GM18508 (cell line): ENCODE results near the gene PLA2G1B.
"Not testable (repeated sequence)": the region's sequence is repeated elsewhere in the genome, so short reads cannot be mapped to it uniquely, and the experiment has no call there.

Source experiments
- ATAC-seq: cut with Tn5 transposase; IDR thresholded peaks from one replicate; pipeline ENCODE4 v1.9.1; 2021; ENCODE audit warnings: moderate number of reproducible peaks; ENCODE audit not compliant: insufficient read depth, unreplicated experiment

The PLA2G1B gene

DNA sequence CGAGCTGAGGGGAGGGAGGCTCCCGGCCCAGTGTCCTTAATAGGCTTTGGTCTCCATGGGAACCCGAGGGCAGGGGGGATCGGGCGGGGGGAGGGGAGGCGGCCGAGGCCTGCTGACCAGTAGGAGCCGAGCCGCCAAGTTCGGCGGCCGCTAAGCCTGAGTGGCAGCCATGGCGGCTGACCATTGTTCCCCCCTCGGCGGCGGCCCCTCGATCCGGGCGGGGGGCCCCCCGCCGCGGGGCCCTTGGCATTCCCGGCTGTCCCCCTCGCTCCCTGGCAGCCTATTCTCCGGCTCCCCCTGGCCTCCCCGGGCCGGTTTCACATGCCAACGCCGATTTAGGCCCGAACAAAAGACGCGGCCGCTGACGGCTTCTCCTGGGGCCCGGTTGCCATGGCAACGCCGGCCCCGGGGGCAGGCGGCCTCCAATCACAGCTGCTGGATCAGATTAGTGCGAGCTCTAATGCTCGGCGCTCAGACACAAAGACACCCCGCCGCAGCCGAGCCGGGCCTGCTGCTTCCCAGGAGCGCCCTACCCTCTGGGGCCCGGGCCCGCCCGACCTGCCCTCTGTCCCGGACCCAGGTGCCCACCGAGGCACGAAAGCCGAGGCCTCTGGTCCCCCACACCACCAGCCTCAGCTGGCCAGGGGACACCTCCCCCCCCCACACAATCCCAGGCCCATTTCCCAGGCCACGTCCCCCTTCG lies 34.1 kb upstream of the PLA2G1B start:
- no peak for ATAC-seq

DNA sequence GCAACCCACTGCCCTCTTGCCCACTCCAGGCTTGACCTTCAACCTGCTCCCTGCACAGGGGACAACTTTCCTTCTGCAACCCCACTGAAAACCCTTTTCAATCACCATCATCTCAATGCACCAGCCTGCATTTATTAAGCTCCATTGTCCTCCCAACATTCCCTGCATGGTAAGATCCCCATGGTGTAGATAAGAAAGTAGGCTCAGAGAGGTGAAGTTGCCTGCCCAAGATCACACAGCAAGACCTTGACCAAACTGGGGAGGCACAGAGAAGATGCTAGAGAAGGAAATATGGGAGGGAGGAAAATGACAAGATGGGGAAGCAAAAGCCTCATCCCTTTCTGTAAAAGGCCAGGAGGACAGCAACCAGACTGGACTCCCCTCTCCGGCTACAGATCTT lies 31.5 kb upstream of the PLA2G1B start:
- ATAC-seq = no peak

DNA sequence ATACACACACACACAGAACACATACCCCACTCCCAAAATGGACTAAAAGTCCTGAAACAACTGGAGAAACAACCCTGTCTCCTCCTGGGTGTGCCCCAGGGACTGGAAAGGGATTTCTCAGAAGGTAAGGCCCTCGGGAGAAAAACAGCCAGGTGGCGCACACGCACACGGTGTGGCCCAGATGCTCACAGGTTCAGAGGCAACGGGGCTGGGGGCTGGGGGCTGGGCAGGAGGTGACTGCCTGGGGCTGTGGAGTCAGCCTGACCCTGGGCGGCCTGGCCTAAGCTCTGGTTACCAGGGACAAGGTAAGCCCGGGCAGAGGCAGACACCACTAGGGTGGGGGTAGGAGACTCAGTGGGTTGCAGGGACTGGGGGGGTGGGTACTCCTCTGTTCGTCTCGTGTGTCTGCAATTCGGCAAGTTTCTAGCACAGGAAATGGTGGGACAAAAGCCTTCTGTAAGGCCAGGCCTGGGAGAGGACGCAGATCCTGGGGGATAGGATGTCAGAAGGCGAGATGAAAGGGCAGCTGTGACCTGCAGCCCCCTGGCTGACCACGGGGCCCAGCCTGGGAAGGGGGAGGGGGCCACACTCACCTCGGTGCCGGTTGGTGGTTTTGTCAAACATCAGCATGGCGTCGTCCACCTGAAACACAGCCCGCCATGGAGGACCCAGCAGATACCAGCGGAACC lies 31.0 kb upstream of the PLA2G1B start:
- no peak for ATAC-seq

- ATAC-seq = no peak
Measured at GRCh38 chr12:120357104-120357503, 29.5 kb upstream of the PLA2G1B start.

DNA sequence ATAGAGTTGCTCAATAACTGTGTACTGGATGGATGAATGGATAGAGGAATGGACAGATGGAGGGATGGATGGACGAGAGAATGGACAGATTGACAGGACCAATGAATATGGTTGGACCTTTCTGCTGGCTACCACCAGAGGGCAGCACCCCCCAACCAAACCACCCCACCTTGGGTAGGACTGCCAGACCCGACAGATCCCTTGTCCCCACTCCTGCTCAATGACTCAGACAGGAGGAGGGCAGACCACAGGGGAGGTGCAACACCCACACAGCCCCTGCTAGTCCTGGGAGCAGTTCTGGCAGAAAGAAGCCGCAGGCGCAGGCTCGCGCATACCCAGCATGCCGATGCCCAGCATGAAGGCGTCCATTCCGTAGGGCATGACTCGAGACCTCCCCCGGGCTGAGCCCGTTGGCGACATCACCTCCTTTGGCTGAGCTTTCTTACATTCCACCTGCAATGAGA lies 29.0 kb upstream of the PLA2G1B start:
- ATAC-seq = no peak

DNA sequence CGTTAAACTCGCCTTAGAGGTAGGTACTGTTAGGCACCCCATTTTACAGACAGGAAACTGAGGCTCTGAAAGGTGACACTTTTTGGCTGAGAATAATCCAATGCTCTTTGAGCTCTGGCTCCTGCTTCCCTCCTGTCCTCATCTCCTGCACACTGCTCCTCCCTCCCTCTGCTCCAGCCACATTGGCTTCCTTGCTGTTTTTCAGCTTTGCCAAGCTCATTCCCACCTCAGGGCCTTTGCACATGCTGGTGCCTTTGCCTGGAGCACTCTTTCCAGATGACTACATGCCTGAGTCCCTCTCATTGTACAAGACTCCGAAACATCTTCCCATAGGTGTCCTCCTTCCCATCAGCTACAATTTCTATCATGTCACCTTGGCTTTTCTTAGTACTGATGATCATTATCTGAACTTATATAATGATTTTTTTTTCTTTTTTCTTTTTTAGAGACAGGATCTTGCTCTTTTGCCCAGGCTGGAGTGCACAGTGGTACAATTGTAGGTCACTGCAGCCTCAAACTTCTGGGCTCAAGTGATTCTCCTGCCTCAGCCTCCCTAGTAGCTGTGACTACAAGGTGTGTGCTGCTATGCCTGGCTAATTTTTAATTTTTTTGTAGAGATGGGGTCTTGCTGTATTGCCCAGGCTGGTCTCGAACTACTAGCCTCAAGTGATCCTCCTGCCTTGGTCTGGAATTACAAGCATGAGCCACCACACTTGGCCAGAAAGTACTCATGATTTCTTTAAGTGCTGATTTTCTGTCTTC lies 26.2 kb upstream of the PLA2G1B start:
- no peak for ATAC-seq

- no peak for ATAC-seq
Measured at GRCh38 chr12:120353136-120353535, 25.6 kb upstream of the PLA2G1B start.

- no peak for ATAC-seq
Measured at GRCh38 chr12:120352117-120352516, 24.5 kb upstream of the PLA2G1B start.

- no peak for ATAC-seq
Measured at GRCh38 chr12:120350576-120351350, 23.2 kb upstream of the PLA2G1B start.

- ATAC-seq = no peak
Measured at GRCh38 chr12:120347766-120348165, 20.2 kb upstream of the PLA2G1B start.

DNA sequence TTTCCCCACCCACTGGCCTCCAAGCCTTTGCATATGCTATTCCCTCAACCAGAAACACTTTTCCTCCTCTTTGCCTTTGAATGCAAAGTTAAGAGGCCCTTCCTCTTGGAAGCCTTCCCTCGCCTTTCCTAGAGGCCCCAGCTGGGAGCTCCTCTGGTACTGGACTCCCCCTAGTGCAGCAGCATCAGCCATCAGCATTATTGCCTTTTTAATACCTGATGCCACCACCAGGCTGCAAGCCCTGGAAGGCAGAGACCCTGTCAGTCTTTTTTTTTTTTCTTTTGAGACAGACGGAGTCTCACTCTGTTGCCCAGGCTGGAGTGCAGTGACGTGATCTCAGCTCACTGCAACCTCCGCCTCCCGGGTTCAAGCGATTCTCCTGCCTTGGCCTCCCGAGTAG lies 19.1 kb upstream of the PLA2G1B start:
- no peak for ATAC-seq

- ATAC-seq = no peak
Measured at GRCh38 chr12:120346031-120346430, 18.5 kb upstream of the PLA2G1B start.

GRCh38 chr12:120343692-120344091 lies 16.1 kb upstream of the PLA2G1B start:
- ATAC-seq = no peak

DNA sequence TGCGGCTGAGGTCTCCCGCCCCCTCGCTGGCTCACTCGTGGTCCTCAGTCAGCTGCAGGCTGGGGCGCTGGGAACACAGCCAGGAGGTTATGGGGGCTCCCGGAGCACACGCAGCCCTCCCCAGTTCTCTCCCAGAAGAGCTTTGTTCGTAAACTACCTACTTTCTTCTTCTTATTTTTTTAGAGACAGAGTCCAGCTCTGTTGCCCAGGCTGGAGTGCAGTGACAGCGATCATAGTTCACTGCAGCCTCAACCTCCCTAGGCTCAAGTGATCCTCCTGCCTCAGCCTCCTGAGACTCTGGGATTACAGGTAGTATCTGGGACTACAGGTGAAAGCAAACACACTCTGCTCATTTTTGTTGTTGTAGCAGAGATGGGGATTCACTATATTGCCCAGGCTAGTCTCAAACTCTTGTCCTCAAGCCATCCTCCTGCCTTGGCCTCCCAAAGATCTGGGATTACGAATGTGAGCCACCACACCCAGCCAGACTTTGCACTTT lies 15.5 kb upstream of the PLA2G1B start:
- ATAC-seq = no peak

DNA sequence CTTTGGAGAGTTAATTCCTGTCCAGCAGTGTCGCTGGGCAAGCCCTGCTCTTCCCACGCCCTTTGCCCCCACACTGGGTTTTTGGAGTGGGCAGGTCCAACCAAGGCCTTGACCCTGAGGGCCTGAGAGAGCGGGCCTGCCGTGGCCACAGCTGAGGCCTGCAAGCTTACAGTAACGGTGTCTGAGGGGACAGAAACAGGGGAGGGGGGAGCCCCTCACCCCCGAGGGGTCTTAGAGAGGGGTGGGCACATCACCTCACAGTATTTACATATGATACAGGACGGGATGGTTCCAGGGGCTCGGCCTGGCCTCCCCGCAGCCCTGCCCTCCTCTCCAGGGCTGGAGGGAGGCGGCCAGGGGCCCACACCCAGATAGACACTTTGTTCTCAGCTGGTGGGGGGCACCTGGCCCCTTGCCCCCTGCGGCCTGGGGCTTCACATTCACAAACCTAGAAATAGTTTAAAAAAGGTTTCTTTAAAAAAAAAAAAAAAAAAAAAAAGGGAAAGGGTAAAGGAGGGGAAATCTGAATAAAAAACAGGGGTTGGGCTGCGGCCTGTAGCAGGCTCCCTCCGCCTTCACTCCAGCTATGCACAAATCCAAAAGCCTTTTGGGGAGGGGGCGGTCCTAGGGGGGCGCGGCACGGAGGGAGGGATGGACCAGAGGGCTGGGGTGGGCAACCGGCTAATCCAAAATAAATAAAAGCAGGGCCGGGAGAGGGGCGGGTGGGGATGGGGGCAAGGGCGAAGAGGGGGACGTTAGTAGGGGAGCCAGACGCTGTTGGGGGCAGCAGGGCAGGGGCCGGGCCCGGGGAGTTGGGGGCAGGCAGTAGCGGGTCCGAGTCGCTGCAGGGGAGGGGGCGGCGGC lies 14.8 kb upstream of the PLA2G1B start:
- ATAC-seq = no peak

GRCh38 chr12:120339256-120339655 lies 11.7 kb upstream of the PLA2G1B start:
- no peak for ATAC-seq

- no peak for ATAC-seq
Measured at GRCh38 chr12:120337730-120338129, 10.2 kb upstream of the PLA2G1B start.

DNA sequence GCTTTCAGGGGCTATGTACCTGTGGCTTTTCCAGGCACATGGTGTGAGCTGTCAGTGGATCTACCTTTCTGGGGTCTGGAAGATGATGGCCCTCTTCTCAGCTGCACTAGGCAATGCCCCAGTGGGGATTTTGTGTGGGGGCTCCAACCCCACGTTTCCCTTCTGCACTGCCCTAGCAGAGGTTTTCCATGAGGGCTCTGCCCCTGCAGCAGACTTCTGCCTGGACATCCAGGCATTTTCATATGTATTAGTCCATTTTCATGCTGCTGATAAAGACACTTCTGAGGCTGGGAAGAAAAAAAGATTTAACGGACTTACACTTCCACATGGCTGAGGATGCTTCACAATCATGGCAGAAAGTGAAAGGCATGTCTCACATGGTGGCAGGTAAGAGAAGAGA lies 8.8 kb upstream of the PLA2G1B start:
- ATAC-seq = not testable (repeated sequence)

- not testable (repeated sequence) for ATAC-seq
Measured at GRCh38 chr12:120335447-120335846, 7.9 kb upstream of the PLA2G1B start.
